Mucosa of descending colon (tissue), 3 donors: ENCODE measurements around the gene ATP1A4. TPM values are rescaled to one million over a fixed set of nuclear protein-coding genes. Genes with fewer than 3 reads are reported as not detected.

ENCODE experiments used
- ATAC-seq: fragments of 200-7000 bp; cut with Tn5 transposase; one replicate; pipeline ENCODE4 v1.9.1; 2020; ENCODE audit warnings: mild to moderate bottlenecking, moderate library complexity
- DNase-seq, 3 donors: peaks; one replicate each; pipeline ENCODE4 v3.0.0-alpha.2; 2020
- H3K36me3 ChIP-seq: fragments of 200-600 bp; one replicate; pipeline ENCODE4 v1.8.0; 2021; ENCODE audit warnings: low read depth, mild to moderate bottlenecking
- H3K4me1 ChIP-seq: fragments of 200-600 bp; one replicate; pipeline ENCODE4 v1.8.0; 2021; ENCODE audit warnings: low read depth, mild to moderate bottlenecking
- H3K4me3 ChIP-seq: fragments of 200-600 bp; one replicate; pipeline ENCODE4 v1.8.0; 2021; ENCODE audit warnings: mild to moderate bottlenecking
- H3K9me3 ChIP-seq: fragments of 200-600 bp; one replicate; pipeline ENCODE4 v1.8.0; 2021; ENCODE audit warnings: mild to moderate bottlenecking
- intact Hi-C, 2 donors: fragments of 100-400 bp; cut with DNase I in 1 of 2; cut with micrococcal nuclease in 1 of 2; formaldehyde crosslinking; loops; one replicate each; pipeline versions ENCODE4 v1.11.0 to v1.11.1; 2022; cut with DNase I, micrococcal nuclease
- total RNA-seq, 3 donors: library from RNA; stranded (reverse); fragmentation: NEBNext Ultra II Directional in 2 of 3; extraction: Animal tissue kit (Norgen Biotek cat#: 25700) in 2 of 3; gene quantifications; one replicate each; pipeline versions ENCODE4 v1.2.1 to v1.2.4, GENCODE V29; 2021 to 2023
- TF ChIP-seq, protein P1 (sequence below): fragments of 200-600 bp; IDR thresholded peaks from one replicate; pipeline ENCODE4 v1.8.0; 2022; ENCODE audit warnings: antibody characterized with exemption, mild to moderate bottlenecking
- donor health status: DM: no; HTN: no; CAD: no; lungs with moderate emphysema.
- donor health status: DM: no; HTN: no; CAD: no.
- donor health status: DM: no; HTN: yes; CAD: no.

Gene ATP1A4
- total RNA-seq, 3 donors from 2014 or later, result 0.16 TPM; not detected in 2

DNA sequence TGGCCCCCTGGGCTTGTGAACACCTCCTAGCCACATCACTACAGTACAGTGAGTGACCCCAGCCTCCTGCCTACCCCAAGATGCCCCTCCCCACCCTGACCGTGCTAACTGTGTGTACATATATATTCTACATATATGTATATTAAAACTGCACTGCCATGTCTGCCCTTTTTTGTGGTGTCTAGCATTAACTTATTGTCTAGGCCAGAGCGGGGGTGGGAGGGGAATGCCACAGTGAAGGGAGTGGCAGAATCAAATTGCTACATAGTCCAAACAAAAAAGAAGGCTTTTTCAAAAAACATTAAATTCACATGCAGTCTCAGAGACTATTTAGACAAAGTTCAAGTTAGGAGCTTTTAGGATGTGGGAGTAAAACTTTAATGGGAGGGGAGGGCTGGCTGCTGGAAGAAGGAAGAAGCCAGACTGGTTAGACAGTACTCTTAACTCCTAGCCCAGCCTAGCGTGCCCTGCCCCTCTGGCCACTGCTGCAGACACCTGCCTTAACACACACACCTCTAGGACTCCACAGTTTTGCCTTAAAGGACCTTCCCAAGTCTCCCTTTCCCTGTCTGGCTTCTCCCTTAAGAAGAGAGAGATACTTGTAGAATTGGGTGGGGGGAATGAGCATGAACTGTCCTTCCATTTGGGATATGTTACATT is 63.2 kb downstream of the ATP1A4 start:
- Histone ChIP-seq H3K4me1 (peaks cover 6% of the 10 kb centered on the region), H3K36me3 (no peaks in the 10 kb centered on the region), H3K9me3 (no peaks in the 10 kb centered on the region), H3K4me3 (no peak overlapping the region)
- DNase-seq (peak in 2 of 3 donors; percentile 55), ATAC-seq (peak; percentile 81)
- TF ChIP-seq, protein P1, sequence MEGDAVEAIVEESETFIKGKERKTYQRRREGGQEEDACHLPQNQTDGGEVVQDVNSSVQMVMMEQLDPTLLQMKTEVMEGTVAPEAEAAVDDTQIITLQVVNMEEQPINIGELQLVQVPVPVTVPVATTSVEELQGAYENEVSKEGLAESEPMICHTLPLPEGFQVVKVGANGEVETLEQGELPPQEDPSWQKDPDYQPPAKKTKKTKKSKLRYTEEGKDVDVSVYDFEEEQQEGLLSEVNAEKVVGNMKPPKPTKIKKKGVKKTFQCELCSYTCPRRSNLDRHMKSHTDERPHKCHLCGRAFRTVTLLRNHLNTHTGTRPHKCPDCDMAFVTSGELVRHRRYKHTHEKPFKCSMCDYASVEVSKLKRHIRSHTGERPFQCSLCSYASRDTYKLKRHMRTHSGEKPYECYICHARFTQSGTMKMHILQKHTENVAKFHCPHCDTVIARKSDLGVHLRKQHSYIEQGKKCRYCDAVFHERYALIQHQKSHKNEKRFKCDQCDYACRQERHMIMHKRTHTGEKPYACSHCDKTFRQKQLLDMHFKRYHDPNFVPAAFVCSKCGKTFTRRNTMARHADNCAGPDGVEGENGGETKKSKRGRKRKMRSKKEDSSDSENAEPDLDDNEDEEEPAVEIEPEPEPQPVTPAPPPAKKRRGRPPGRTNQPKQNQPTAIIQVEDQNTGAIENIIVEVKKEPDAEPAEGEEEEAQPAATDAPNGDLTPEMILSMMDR, result no peak
- intact Hi-C loops, result no loop called here

DNA sequence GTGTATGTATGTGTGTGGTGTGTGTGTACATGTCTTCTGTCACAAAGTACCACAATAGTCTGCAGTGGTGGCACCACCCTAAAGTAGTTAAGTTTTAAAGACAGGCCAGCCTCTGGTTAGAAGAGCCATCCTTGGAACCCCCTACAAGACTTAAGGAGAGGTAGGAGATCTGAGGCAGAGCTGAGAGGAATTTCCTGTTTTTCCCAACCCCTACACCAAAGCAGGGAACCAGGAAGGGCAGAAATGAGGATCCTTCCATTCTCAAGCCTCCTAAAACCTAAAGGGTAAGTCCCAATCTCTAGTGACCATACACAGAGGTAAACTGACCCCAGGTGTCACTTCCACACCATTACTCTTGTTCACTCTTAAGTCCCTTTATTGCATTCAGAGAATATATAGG is 64.9 kb downstream of the ATP1A4 start:
- Histone ChIP-seq H3K9me3 (no peaks in the 10 kb centered on the region), H3K4me1 (peaks cover 6% of the 10 kb centered on the region), H3K36me3 (no peaks in the 10 kb centered on the region), H3K4me3 (no peak overlapping the region)
- TF ChIP-seq, protein P1, result no peak
- DNase-seq, result no peak
- no peak for ATAC-seq
- intact Hi-C loops, result no loop called here

DNA sequence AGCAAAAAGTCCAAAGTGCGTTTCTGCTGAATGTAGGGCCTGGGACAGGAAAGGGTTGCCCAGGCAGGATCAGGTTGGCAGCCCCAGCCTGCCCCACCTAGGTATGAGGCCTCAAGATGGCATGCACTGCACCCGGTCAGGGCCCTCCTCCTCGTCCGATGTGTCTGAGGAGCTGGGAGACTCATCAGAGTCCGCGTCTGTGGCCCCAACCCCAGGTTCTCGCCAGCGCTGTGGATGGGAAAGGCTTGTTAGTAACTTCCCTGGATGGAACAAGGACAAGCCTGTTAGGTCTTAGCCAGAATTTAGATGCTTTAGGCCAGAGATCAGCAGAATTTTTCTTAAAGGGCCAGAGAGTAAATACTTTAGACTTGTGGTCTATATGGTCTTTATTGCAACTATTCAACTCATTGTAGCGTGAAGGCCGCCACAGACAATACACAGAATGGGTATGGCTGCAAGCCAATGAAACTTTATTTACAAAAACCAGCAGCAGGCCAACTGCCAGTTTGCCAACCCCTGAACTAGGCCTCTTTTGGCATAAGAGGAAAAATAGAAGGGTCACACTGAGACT is 66.2 kb downstream of the ATP1A4 start:
- Histone ChIP-seq H3K4me3 (no peak overlapping the region), H3K4me1 (peaks cover 6% of the 10 kb centered on the region), H3K36me3 (no peaks in the 10 kb centered on the region), H3K9me3 (no peaks in the 10 kb centered on the region)
- intact Hi-C loops, result no loop called here
- peak; percentile 74 for ATAC-seq
- peak in 2 of 3 donors; percentile 41 to 56 for DNase-seq
- TF ChIP-seq, protein P1, result no peak

DNA sequence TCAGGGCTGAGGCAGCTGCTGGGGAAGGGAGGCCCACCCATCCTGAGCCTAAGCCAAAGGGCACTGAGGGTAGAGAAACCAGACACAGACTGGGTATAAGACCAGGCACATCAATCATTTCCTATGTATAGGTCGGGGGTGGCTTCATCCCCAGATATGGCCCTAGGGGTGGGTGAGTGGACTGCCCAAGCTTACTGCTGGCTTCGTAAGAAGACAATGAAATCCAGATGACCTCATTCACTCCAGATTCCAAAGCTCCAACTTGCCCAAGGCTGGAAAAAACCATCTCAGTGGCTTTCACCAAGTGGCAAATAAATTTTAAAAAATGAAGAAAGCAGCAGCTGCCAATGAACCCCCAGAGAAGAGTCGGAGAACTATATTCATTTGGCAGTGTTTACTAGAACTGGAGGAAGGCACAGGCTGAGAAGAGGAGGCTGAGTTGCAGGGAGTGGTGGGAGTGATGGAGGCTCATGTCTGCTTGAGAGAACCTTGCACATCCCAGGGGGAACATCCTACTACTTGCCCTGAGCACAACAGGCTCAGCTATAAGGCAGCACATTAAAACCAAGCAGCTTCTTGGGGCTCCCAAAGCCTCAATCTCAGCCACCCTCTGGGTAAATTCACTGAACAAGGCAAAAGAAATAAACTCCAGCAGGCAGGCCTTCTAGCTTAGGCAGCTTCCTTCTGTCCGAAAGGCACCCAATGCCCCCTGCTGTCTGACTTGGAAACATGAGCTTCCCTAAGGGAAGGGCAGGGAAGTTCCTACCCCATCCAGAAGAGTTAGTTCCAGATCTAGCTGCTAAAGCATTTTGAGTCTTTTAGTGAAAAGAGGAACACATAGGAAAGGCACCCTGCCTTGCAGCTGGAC is 67.9 kb downstream of the ATP1A4 start:
- no peak overlapping the region for H3K4me3 ChIP-seq
- ATAC-seq (peak; percentile 56), DNase-seq (peak in 1 of 3 donors; percentile 53)
- H3K4me1 ChIP-seq, result peaks cover 6% of the 10 kb centered on the region
- peaks cover 4% of the 10 kb centered on the region for H3K36me3 ChIP-seq
- no peaks in the 10 kb centered on the region for H3K9me3 ChIP-seq
- intact Hi-C loops, result no loop called here
- TF ChIP-seq, protein P1, result peak; percentile 19

DNA sequence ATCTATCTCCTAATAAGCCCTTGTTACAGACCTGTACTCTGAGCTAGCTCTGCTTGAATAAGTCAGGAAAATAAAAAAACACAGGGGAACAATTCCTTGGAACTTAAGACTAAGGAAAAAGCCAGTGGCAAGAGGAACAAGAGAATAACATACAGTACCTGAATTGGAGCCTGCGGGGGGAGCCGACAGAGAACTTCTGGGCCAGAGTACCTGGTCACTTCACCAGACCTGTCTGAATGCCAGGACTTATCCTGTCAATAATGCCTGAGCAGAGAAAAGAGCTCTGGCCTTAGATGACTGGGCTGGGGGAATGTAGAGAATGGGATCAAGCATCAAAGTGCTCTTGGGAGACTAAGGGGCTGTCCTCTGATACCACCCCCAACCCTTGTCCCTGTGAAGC is 68.9 kb downstream of the ATP1A4 start:
- no peak for ATAC-seq

More for the DNA sequence above, 68.9 kb downstream of the ATP1A4 start:
- H3K36me3 ChIP-seq, result peaks cover 4% of the 10 kb centered on the region
- H3K4me1 ChIP-seq, result peaks cover under 1% of the 10 kb centered on the region
- H3K9me3 ChIP-seq, result no peaks in the 10 kb centered on the region
- no peak overlapping the region for H3K4me3 ChIP-seq
- TF ChIP-seq, protein P1, result no peak
- no peak for DNase-seq
- intact Hi-C loops, result no loop called here
